ENCODE measurements around the gene MAP3K7. TPM values are rescaled to one million over a fixed set of nuclear protein-coding genes. Genes with fewer than 3 reads are reported as not detected.
"Not testable (repeated sequence)": the region's sequence is repeated elsewhere in the genome, so short reads cannot be mapped to it uniquely, and the experiment has no call there.

MAP3K7 gene
- total RNA-seq, 1 donor from 2014 or later: 31.8 TPM

GRCh38 chr6:90569223-90569622 lies 17.6 kb downstream of the MAP3K7 start:
- TF ChIP-seq CTCF (IDR thresholded peaks at IDR 0.05): no peak
- peaks cover under 1% of the 10 kb centered on the region for H3K4me1 Mint-ChIP-seq (ENCODE audit: unreplicated experiment)
- no peaks in the 10 kb centered on the region for H3K9me3 Mint-ChIP-seq (ENCODE audit: unreplicated experiment)
- H3K4me3 Mint-ChIP-seq (ENCODE audit: unreplicated experiment): no peak overlapping the region
- no peak overlapping the region for H3K27ac Mint-ChIP-seq (ENCODE audit: unreplicated experiment)
- no peak for DNase-seq (ENCODE audit: extremely low spot score, unreplicated experiment)
- peaks cover 31% of the 10 kb centered on the region for H3K36me3 Mint-ChIP-seq (ENCODE audit: unreplicated experiment)
- no peaks in the 10 kb centered on the region for H3K27me3 Mint-ChIP-seq (ENCODE audit: unreplicated experiment)

GRCh38 chr6:90567682-90568081 lies 19.2 kb downstream of the MAP3K7 start:
- not testable (repeated sequence) for H3K27me3 Mint-ChIP-seq (ENCODE audit: unreplicated experiment); H3K4me3 Mint-ChIP-seq (ENCODE audit: unreplicated experiment); H3K27ac Mint-ChIP-seq (ENCODE audit: unreplicated experiment); H3K9me3 Mint-ChIP-seq (ENCODE audit: unreplicated experiment); H3K4me1 Mint-ChIP-seq (ENCODE audit: unreplicated experiment); DNase-seq (ENCODE audit: extremely low spot score, unreplicated experiment)
- peaks cover 45% of the 10 kb centered on the region for H3K36me3 Mint-ChIP-seq (ENCODE audit: unreplicated experiment)

DNA sequence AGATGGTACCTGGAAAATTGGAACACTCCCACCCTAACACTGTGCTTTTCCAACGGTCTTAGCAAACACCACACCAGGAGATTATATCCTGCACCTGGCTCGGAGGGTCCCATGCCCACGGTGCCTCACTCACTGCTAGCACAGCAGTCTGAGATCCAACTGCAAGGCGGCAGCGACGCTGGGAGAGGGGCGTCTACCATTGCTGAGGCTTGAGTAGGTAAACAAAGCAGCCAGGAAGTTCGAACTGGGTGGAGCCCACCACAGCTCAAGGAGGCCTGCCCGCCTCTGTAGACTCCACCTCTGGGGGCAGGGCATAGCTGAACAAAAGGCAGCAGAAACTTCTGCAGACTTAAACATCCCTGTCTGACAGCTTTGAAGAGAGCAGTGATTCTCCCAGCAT lies 24.5 kb downstream of the MAP3K7 start:
- not testable (repeated sequence) for DNase-seq (ENCODE audit: extremely low spot score, unreplicated experiment); H3K9me3 Mint-ChIP-seq (ENCODE audit: unreplicated experiment)

GRCh38 chr6:90559931-90560330 lies 26.9 kb downstream of the MAP3K7 start:
- Mint-ChIP-seq H3K9me3 (ENCODE audit: unreplicated experiment) (no peaks in the 10 kb centered on the region), H3K27me3 (ENCODE audit: unreplicated experiment) (no peaks in the 10 kb centered on the region), H3K4me3 (ENCODE audit: unreplicated experiment) (no peak overlapping the region), H3K4me1 (ENCODE audit: unreplicated experiment) (no peaks in the 10 kb centered on the region), H3K36me3 (ENCODE audit: unreplicated experiment) (peaks cover 51% of the 10 kb centered on the region), H3K27ac (ENCODE audit: unreplicated experiment) (no peak overlapping the region)
- TF ChIP-seq CTCF (IDR thresholded peaks at IDR 0.05): no peak
- DNase-seq (ENCODE audit: extremely low spot score, unreplicated experiment): no peak

More for the DNA sequence above, 24.5 kb downstream of the MAP3K7 start:
- not testable (repeated sequence) for H3K4me1 Mint-ChIP-seq (ENCODE audit: unreplicated experiment); H3K27ac Mint-ChIP-seq (ENCODE audit: unreplicated experiment); H3K4me3 Mint-ChIP-seq (ENCODE audit: unreplicated experiment); H3K27me3 Mint-ChIP-seq (ENCODE audit: unreplicated experiment)
- H3K36me3 Mint-ChIP-seq (ENCODE audit: unreplicated experiment): peaks cover 57% of the 10 kb centered on the region

DNA sequence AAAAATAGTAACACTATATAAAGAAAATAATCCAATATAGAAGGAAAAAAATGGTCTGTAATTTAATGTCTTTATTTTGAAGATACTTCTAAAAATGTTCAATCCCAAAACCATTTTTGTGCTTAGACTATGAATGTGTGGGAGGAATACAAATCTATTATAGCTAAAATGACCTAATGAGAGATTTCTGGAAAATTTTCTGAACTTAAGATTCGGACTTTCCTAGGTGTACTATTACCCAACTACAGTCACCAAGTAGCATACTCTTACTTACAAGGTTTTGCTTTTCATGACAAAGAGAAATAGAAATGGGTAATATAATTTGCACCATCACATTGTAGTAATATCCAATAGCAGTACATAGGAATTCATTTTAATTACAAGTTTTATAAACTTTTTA lies 29.9 kb downstream of the MAP3K7 start:
- no peak overlapping the region for H3K4me3 Mint-ChIP-seq (ENCODE audit: unreplicated experiment)
- H3K36me3 Mint-ChIP-seq (ENCODE audit: unreplicated experiment): peaks cover 45% of the 10 kb centered on the region
- no peaks in the 10 kb centered on the region for H3K9me3 Mint-ChIP-seq (ENCODE audit: unreplicated experiment)
- no peak overlapping the region for H3K27ac Mint-ChIP-seq (ENCODE audit: unreplicated experiment)
- DNase-seq (ENCODE audit: extremely low spot score, unreplicated experiment): no peak
- H3K27me3 Mint-ChIP-seq (ENCODE audit: unreplicated experiment): no peaks in the 10 kb centered on the region
- H3K4me1 Mint-ChIP-seq (ENCODE audit: unreplicated experiment): no peaks in the 10 kb centered on the region
- no peak for TF ChIP-seq CTCF (IDR thresholded peaks at IDR 0.05)

DNA sequence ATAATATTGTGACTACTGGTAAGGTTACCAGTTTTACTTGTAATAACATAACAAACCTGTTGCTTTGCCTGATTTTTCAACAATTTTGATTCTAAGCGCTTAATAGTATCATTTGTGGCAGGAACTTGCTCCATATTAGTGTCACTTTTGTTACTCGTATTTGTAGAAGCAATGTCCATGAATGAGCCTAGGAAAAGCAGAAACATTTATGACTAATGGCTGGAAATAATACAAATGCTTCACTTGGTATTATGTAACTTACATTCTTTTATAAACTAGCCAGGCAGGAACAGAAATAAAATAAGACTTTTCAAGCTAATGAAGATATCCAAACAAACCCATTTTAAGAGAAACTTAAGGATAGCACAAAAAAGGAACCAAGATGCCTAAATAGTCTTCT lies 38.9 kb downstream of the MAP3K7 start:
- no peaks in the 10 kb centered on the region for H3K4me1 Mint-ChIP-seq (ENCODE audit: unreplicated experiment)
- no peak overlapping the region for H3K4me3 Mint-ChIP-seq (ENCODE audit: unreplicated experiment)
- no peaks in the 10 kb centered on the region for H3K27me3 Mint-ChIP-seq (ENCODE audit: unreplicated experiment)
- H3K36me3 Mint-ChIP-seq (ENCODE audit: unreplicated experiment): peaks cover 68% of the 10 kb centered on the region
- TF ChIP-seq CTCF (IDR thresholded peaks at IDR 0.05): no peak
- no peak for DNase-seq (ENCODE audit: extremely low spot score, unreplicated experiment)
- no peak overlapping the region for H3K27ac Mint-ChIP-seq (ENCODE audit: unreplicated experiment)
- no peaks in the 10 kb centered on the region for H3K9me3 Mint-ChIP-seq (ENCODE audit: unreplicated experiment)
